Skeletal muscle tissue (tissue), 4 donors: ENCODE results near the gene ARID4A. TPM values are rescaled to one million over a fixed set of nuclear protein-coding genes. Genes with fewer than 3 reads are reported as not detected.

Experiments used
- H3K27ac ChIP-seq: one replicate; pipeline ENCODE4 v1.7.0; 2013; ENCODE audit warnings: mild to moderate bottlenecking, low read depth, low read length, inconsistent platforms
- H3K27me3 ChIP-seq, 3 donors: one replicate each; pipeline ENCODE4 v1.7.0; 2013; ENCODE audit warnings: low read length in 3 of 3; ENCODE audit not compliant: control insufficient read depth in 3 of 3, insufficient read depth in 3 of 3
- H3K36me3 ChIP-seq, 3 donors: one replicate each; pipeline ENCODE4 v1.7.0; 2013; ENCODE audit warnings: low read length in 3 of 3; ENCODE audit not compliant: control insufficient read depth in 3 of 3, insufficient read depth in 3 of 3
- H3K4me1 ChIP-seq, 3 donors: one replicate each; pipeline ENCODE4 v1.7.0; 2013; ENCODE audit warnings: low read length in 3 of 3, mild to moderate bottlenecking in 3 of 3; ENCODE audit not compliant: control insufficient read depth in 3 of 3, insufficient read depth in 3 of 3
- H3K4me3 ChIP-seq, 3 donors: one replicate each; pipeline ENCODE4 v1.7.0; 2013; ENCODE audit warnings: low read length in 3 of 3
- H3K9ac ChIP-seq, 3 donors: one replicate each; pipeline ENCODE4 v1.7.0; 2013; ENCODE audit warnings: low read length in 3 of 3, mild to moderate bottlenecking in 3 of 3, moderate library complexity in 2 of 3, low read depth in 1 of 3
- H3K9me3 ChIP-seq, 3 donors: one replicate each; pipeline ENCODE4 v1.7.0; 2013; ENCODE audit warnings: low read length in 3 of 3; ENCODE audit not compliant: control insufficient read depth in 3 of 3
- total RNA-seq: library from RNA; depleted of rRNA; stranded (reverse); fragments of >200 nt; gene quantifications from one replicate; pipeline ENCODE4 v1.2.3, GENCODE V29; 2014
- donor health status: Osteomylitis.

The ARID4A gene
- total RNA-seq, 1 donor from 2014 or later, result 17.7 TPM

DNA sequence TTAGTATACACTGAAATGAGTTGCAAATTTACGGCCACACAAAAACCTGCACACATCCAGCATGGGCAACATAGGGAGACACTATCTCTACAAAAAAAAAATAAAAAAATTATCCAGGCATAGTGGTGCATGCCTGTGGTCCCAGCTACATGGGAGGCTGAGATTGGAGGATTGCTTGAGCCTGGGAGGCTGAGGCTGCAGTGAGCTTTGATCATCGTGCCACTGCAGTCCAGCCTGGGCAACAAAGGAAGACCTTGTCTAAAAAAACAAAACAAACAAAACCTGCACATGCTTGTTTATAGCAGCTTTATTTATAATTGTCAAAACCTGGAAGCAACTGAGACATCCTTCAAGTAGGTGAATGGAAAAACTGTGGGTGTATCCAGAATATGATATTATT is 92.5 kb downstream of the ARID4A start:
- no peak overlapping the region for H3K9ac ChIP-seq
- no peaks in the 10 kb centered on the region for H3K36me3 ChIP-seq
- no peaks in the 10 kb centered on the region for H3K27me3 ChIP-seq
- no peak overlapping the region for H3K27ac ChIP-seq
- H3K4me1 ChIP-seq, result peaks cover 0 to 4% (median 4%) of the 10 kb centered on the region in 3 donors
- H3K9me3 ChIP-seq, result no peaks in the 10 kb centered on the region
- H3K4me3 ChIP-seq, result no peak overlapping the region

DNA sequence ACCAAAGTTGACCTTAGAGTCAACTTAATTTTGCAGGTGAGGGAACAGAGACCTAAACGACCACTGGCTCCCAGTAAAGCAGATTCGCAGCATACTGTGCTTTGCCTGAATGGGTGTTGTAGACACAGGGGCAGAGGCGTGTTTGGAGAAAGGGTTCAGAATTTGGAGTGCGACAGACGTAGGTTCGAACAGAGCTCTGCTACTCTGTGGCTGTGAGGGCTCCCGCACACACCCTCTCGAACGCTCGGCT is 97.1 kb downstream of the ARID4A start:
- H3K27ac ChIP-seq, result no peak overlapping the region
- peak overlapping the region; percentile 72 to 80 (median 74) for H3K9ac ChIP-seq

DNA sequence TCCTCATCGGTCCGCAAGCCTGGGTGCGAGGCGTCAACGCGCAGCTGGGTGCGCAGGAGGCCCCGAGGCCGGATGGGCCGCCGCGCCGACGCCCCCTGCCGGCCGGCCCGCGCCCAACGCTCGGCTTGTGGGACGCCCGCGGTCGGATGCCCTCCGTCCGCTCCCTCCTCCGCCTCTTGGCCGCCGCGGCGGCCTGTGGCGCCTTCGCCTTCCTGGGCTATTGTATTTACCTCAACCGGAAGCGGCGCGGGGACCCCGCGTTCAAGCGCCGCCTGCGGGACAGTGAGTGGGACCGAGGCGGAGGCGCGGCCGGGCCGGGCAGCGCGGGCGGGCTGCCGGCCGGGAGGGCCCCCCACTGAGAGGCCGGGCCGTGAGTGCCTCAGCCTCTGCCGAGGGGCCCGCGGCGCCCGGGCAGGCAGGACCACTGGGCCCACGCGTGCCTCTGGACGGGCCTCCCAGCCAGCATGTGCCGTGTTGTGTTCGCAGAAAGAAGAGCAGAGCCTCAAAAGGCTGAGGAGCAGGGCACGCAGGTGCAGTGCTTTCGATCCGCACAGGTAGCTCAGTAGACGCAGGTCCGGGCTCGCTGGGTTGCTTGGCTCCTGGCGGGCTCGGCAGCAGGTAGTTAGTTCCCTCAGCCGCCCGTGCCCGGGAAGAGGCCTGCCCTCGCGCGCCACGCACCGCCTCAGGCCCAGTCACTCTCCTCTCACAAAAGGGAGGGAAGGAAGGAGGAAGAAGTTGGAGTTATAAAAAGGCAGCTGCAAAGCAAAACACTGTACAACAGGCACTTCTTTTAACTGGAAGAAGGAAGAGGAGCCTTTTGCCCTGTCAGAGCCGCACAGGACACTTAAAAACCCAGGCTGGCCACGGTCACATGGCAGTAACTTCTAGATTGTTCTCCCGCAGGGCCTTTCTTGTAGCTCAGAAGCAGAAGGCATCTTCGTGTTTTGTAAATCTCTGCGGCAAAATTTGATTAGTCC is 97.7 kb downstream of the ARID4A start, which contains the start of gene TOMM20L:
Gene TOMM20L, plus strand, starts transcription at position 119 of the 977 bp plus-strand sequence. Its CDS starts 28 bp downstream, at position 147.
- Histone ChIP-seq H3K9me3 (no peaks in the 10 kb centered on the region), H3K27ac (peak within 1 kb of the TSS; percentile 40), H3K4me3 (peak within 1 kb of the TSS; percentile 73 to 80 (median 74)), H3K36me3 (no peaks in the 10 kb centered on the region), H3K4me1 (peaks cover 0 to 9% (median 4%) of the 10 kb centered on the region in 3 donors), H3K27me3 (no peaks in the 10 kb centered on the region), H3K9ac (peak within 1 kb of the TSS; percentile 72 to 80 (median 74))

More for the DNA sequence above, 97.1 kb downstream of the ARID4A start:
- Histone ChIP-seq H3K4me3 (peak overlapping the region; percentile 73 to 80 (median 74)), H3K9me3 (no peaks in the 10 kb centered on the region), H3K27me3 (no peaks in the 10 kb centered on the region), H3K36me3 (no peaks in the 10 kb centered on the region), H3K4me1 (peaks cover 0 to 9% (median 4%) of the 10 kb centered on the region in 3 donors)

DNA sequence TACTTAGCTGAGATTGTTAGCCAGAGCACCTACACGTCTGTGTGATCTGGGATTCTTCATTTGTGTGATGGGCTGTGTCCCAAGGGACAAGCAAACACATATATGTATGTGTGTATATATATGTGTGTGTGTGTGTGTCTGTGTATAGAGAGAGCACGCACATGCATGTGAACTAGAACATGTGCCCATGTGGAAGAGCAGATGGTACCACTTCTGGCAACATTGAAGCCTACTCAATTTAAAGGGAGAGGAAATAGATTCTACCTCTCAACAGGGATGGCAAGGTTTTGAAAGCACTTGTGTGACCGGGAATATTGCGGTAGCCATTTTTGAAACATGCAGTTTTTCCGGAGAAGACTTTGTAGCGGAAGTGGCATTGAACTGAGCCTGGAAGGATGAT is 98.8 kb downstream of the ARID4A start:
- Histone ChIP-seq H3K9ac (no peak overlapping the region), H3K27me3 (no peaks in the 10 kb centered on the region), H3K4me1 (peaks cover 0 to 9% (median 4%) of the 10 kb centered on the region in 3 donors), H3K9me3 (no peaks in the 10 kb centered on the region), H3K36me3 (no peaks in the 10 kb centered on the region), H3K4me3 (no peak overlapping the region), H3K27ac (no peak overlapping the region)

DNA sequence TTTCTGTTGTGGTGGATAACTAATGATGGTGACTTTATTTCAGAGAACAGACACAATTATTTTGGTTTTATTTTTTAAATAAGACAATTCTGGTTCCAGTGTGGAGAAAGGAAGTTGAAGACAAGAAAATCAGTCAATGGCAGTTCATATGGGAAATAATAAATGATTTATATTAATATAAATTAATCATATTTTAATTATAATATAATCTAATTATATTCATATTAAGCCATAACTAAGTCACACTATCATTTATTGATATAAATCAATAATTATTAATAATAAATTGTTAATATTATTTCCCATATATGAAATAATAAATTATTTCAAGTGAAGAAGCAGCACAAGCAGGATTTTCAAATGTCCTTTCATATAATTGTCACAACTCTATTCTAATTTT is 100.1 kb downstream of the ARID4A start:
- no peaks in the 10 kb centered on the region for H3K27me3 ChIP-seq
- no peaks in the 10 kb centered on the region for H3K9me3 ChIP-seq
- H3K4me3 ChIP-seq, result no peak overlapping the region
- H3K4me1 ChIP-seq, result peaks cover 0 to 9% (median 4%) of the 10 kb centered on the region in 3 donors
- H3K36me3 ChIP-seq, result no peaks in the 10 kb centered on the region
- H3K9ac ChIP-seq, result no peak overlapping the region
- H3K27ac ChIP-seq, result no peak overlapping the region

DNA sequence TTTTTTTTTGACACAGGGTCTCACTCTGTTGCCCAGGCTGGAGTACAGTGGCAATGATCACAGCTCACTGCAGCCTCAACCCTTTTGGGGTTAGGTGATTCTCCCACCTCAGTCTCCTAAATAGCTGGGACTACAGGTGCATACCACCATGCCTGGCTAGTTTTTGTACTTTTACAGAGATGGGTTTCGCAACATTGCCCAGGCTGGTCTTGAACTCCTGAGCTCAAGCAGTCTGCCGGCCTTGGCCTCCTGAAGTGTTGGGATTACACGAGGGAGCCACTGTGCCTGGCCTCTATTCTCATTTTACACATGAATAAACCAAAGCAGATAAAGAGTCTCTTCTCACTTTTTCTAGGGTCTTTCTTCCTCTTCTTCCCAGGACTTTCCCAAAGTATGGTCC is 100.5 kb downstream of the ARID4A start:
- Histone ChIP-seq H3K4me1 (peaks cover 0 to 9% (median 4%) of the 10 kb centered on the region in 3 donors), H3K4me3 (no peak overlapping the region), H3K27me3 (no peaks in the 10 kb centered on the region), H3K36me3 (no peaks in the 10 kb centered on the region), H3K9ac (no peak overlapping the region), H3K9me3 (no peaks in the 10 kb centered on the region), H3K27ac (no peak overlapping the region)

DNA sequence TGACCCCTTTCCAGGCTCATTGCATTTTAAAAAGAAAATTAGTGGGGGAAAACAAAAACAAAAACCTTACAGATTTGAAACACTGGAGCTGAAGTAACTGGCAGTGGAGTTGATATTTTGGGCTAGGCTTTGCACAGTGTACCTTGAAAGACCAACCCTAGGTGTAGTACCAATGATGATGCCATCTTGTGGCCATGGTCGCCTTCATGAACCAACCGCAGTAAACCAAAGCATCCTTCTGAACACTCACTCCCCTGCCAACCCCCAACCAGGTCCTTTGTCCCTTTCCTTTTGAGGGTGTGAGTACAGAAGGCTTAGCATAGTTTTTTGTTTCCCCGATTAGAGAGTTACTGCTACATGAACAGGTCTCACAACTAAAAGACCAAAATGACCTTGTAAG is 103.2 kb downstream of the ARID4A start:
- no peaks in the 10 kb centered on the region for H3K36me3 ChIP-seq
- H3K4me1 ChIP-seq, result no peaks in the 10 kb centered on the region
- no peaks in the 10 kb centered on the region for H3K9me3 ChIP-seq

DNA sequence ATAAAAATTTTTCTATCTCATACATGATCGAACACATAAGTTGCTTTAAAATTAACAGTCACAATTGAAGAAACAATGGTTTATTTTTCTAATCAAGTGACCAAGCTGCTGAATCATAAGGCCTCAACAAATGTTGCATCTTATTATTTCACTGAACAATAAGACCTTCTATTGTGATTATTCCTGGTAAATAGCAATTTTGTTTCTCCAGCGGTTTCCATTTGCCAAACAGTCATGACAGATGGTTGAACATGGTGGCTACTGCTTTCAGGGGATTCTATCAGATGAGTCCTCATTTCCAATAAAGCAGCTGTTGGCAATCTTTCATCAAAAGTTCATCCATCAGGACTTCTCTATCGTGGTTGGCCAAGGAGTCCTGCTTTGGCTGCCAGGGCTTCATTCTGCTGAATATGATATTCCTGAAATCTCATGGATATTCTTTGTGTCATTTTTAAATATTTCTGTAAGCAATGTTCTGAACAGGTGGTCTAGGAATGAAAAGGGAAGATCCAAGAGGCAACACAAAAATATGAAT is 110.4 kb downstream of the ARID4A start:
- Histone ChIP-seq H3K4me1 (no peaks in the 10 kb centered on the region), H3K27me3 (no peaks in the 10 kb centered on the region), H3K4me3 (no peak overlapping the region), H3K36me3 (peaks cover 13 to 27% (median 25%) of the 10 kb centered on the region in 3 donors), H3K9ac (no peak overlapping the region), H3K27ac (no peak overlapping the region), H3K9me3 (no peaks in the 10 kb centered on the region)

More for the DNA sequence above, 103.2 kb downstream of the ARID4A start:
- Histone ChIP-seq H3K27me3 (no peaks in the 10 kb centered on the region), H3K4me3 (no peak overlapping the region), H3K9ac (no peak overlapping the region), H3K27ac (no peak overlapping the region)

DNA sequence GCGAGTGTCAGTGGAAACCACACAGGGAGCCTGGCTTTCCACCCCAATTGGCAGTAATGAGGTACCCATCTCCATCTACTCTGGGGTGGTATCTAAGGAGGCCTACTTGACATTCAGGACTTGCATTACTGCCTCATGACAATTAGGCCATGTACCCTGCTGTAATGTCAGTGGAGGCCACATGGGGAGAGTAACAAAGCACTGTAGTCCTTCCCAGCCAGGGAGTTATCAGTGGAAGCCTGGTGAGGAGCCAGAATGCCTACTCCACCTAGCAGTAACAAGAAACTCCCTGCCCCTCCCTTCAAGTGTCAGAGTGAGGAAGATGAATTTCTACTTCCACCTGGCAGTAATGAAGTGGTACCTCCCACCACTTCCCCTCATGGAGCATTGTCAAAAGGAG is 116.5 kb downstream of the ARID4A start:
- Histone ChIP-seq H3K27me3 (no peaks in the 10 kb centered on the region), H3K4me1 (no peaks in the 10 kb centered on the region), H3K9ac (no peak overlapping the region), H3K4me3 (no peak overlapping the region), H3K9me3 (no peaks in the 10 kb centered on the region), H3K36me3 (peaks cover 12 to 19% (median 17%) of the 10 kb centered on the region in 3 donors), H3K27ac (no peak overlapping the region)
